PC-9 (cell line): ENCODE data around the gene SSNA1.

Experiments
- EZH2 ChIP-seq: fragments of 200-600 bp; sonication (generic); IDR thresholded peaks from 2 replicates; pipeline ENCODE4 v1.8.0; 2017; ENCODE audit warnings: antibody characterized with exemption, low read depth
- TF ChIP-seq, protein P1 (sequence below): fragments of 200-600 bp; sonication (generic); conservative IDR thresholded peaks from 2 replicates; pipeline ENCODE4 v1.6.1; 2017; ENCODE audit warnings: mixed run types, antibody characterized with exemption, mild to moderate bottlenecking, moderate library complexity

DNA sequence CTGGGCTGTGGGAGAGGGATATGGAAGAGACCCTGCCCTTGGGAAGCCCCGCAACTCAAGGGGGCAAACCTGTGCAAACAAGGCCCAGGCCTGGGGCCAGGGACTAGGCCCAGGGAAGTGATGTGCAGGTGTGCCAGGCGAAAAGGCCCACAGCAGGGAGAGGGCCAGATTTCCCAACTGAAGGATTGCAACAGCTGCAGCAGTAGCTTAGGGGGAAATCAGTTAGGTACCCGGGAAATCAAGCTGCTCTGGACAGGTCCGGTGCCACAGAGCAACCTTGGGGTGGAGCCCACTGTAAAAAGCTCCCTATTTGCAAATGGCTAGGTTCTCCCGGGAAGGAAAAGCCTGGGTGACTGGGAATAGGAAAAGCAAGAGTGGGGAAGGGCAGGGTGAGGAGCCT, 39.1 kb upstream of the SSNA1 start:
- TF ChIP-seq, protein P1, sequence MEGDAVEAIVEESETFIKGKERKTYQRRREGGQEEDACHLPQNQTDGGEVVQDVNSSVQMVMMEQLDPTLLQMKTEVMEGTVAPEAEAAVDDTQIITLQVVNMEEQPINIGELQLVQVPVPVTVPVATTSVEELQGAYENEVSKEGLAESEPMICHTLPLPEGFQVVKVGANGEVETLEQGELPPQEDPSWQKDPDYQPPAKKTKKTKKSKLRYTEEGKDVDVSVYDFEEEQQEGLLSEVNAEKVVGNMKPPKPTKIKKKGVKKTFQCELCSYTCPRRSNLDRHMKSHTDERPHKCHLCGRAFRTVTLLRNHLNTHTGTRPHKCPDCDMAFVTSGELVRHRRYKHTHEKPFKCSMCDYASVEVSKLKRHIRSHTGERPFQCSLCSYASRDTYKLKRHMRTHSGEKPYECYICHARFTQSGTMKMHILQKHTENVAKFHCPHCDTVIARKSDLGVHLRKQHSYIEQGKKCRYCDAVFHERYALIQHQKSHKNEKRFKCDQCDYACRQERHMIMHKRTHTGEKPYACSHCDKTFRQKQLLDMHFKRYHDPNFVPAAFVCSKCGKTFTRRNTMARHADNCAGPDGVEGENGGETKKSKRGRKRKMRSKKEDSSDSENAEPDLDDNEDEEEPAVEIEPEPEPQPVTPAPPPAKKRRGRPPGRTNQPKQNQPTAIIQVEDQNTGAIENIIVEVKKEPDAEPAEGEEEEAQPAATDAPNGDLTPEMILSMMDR = no peak
- no peak for TF ChIP-seq EZH2
